Caco-2 (cell line): ENCODE data around the gene RYK. TPM values are rescaled to one million over a fixed set of nuclear protein-coding genes. Genes with fewer than 3 reads are reported as not detected.

Source experiments
- BruUV-seq: library from RNA; stranded (reverse); fragments of 400-500 nt; replicated peaks from 2 replicates; lab custom pipeline; 2021; lab: Mats Ljungman, UMichigan
- CTCF ChIA-PET: fragments of 300-600 bp; sonication (Branson Sonifier 250); formaldehyde crosslinking; loops from one replicate; lab custom pipeline; 2022; ENCODE audit warnings: antibody characterized with exemption; lab: Charles Lee
- POLR2A ChIA-PET: fragments of 300-600 bp; sonication (Branson Sonifier 250); formaldehyde crosslinking; loops from one replicate; lab custom pipeline; 2022; ENCODE audit warnings: antibody characterized with exemption; lab: Charles Lee
- DNase-seq, 2 experiments: peaks; one replicate each; pipeline versions ENCODE4 v3.0.0 to v3.0.0-alpha.2; 2020 to 2022
- H3K27me3 ChIP-seq: replicated peaks from 2 replicates; pipeline ENCODE4 v1.6.0; 2011; ENCODE audit warnings: low read length; ENCODE audit not compliant: control insufficient read depth, insufficient read depth
- H3K36me3 ChIP-seq: 2 replicates; pipeline ENCODE4 v1.5.1; 2011; ENCODE audit warnings: low read length; ENCODE audit not compliant: control insufficient read depth, insufficient read depth
- H3K4me1 ChIP-seq: fragments of 250-450 bp; sonication (Bioruptor Pico); 2 replicates; pipeline ENCODE4 v1.5.1; 2020; ENCODE audit warnings: mild to moderate bottlenecking
- H3K4me3 ChIP-seq: 2 replicates; pipeline ENCODE4 v1.5.1; 2011; ENCODE audit warnings: low read depth, mild to moderate bottlenecking, control low read depth, low read length
- H3K9me3 ChIP-seq: fragments of 250-450 bp; sonication (Bioruptor Pico); 2 replicates; pipeline ENCODE4 v1.5.1; 2020; ENCODE audit warnings: mild to moderate bottlenecking, moderate library complexity
- H3K27ac Mint-ChIP-seq: one replicate; pipeline ENCODE4 v1.8.0; 2022; ENCODE audit warnings: mixed read lengths; ENCODE audit not compliant: unreplicated experiment
- H3K27me3 Mint-ChIP-seq: one replicate; pipeline ENCODE4 v1.8.0; 2022; ENCODE audit warnings: mixed read lengths; ENCODE audit not compliant: insufficient read depth, unreplicated experiment
- H3K36me3 Mint-ChIP-seq: one replicate; pipeline ENCODE4 v1.8.0; 2022; ENCODE audit warnings: mild to moderate bottlenecking, mixed read lengths; ENCODE audit not compliant: insufficient read depth, unreplicated experiment
- H3K4me1 Mint-ChIP-seq: one replicate; pipeline ENCODE4 v1.8.0; 2022; ENCODE audit warnings: low read depth, mixed read lengths; ENCODE audit not compliant: unreplicated experiment
- H3K4me3 Mint-ChIP-seq: one replicate; pipeline ENCODE4 v1.8.0; 2022; ENCODE audit warnings: mild to moderate bottlenecking, moderate library complexity, mixed read lengths; ENCODE audit not compliant: unreplicated experiment
- H3K9me3 Mint-ChIP-seq: one replicate; pipeline ENCODE4 v1.8.0; 2022; ENCODE audit warnings: mixed read lengths; ENCODE audit not compliant: unreplicated experiment
- CTCF ChIP-seq, 2 experiments: fragments of 200-600 bp in 1 of 2; IDR thresholded peaks; 1 replicate in 1 of 2; 2 replicates in 1 of 2; pipeline versions ENCODE4 v1.5.1 to v1.8.0; 2011 to 2022; ENCODE audit warnings: antibody characterized with exemption in 1 of 2, control low read depth in 1 of 2, inconsistent platforms in 1 of 2, low read depth in 1 of 2, low read length in 1 of 2, mild to moderate bottlenecking in 1 of 2, moderate library complexity in 1 of 2; ENCODE audit not compliant: insufficient read depth in 1 of 2, severe bottlenecking in 1 of 2, unreplicated experiment in 1 of 2
- intact Hi-C: fragments of 100-400 bp; cut with micrococcal nuclease; formaldehyde crosslinking; loops from one replicate; pipeline ENCODE4 v1.10.0; 2022; ENCODE audit not compliant: unreplicated experiment
- total RNA-seq: library from RNA; stranded (reverse); gene quantifications from 2 replicates; pipeline ENCODE4 v1.2.3, GENCODE V29; 2022

The RYK gene
- total RNA-seq, 1 experiment from 2014 or later: 102 TPM

GRCh38 chr3:134134698-134135415 lies 115.8 kb downstream of the RYK start:
- peaks cover 30% of the 10 kb centered on the region for H3K36me3 Mint-ChIP-seq
- H3K27me3 Mint-ChIP-seq: no peaks in the 10 kb centered on the region
- H3K36me3 ChIP-seq: no peaks in the 10 kb centered on the region; the same call in 1 of the 2 replicates

GRCh38 chr3:134134240-134134639 lies 116.4 kb downstream of the RYK start:
- no peak for TF ChIP-seq CTCF (IDR thresholded peaks at IDR 0.05; ENCODE audit: insufficient read depth in 1 of 2, low read depth in 1 of 2, low read length in 1 of 2, severe bottlenecking in 1 of 2, unreplicated experiment in 1 of 2)
- CTCF ChIA-PET: no interaction called here
- peaks cover 33% of the 10 kb centered on the region for H3K36me3 Mint-ChIP-seq

More at GRCh38 chr3:134134698-134135415, 115.8 kb downstream of the RYK start:
- no TSS peak for BruUV-seq
- Mint-ChIP-seq H3K4me1 (peaks cover 17% of the 10 kb centered on the region), H3K4me3 (no peak overlapping the region), H3K27ac (no peak overlapping the region), H3K9me3 (peaks cover 48% of the 10 kb centered on the region)
- DNase-seq: no peak
- peaks cover 8% of the 10 kb centered on the region; the same call in 1 of the 2 replicates for H3K4me1 ChIP-seq
- no peaks in the 10 kb centered on the region for H3K27me3 ChIP-seq
- no peak for TF ChIP-seq CTCF (IDR thresholded peaks at IDR 0.05; ENCODE audit: insufficient read depth in 1 of 2, low read depth in 1 of 2, low read length in 1 of 2, severe bottlenecking in 1 of 2, unreplicated experiment in 1 of 2)
- H3K4me3 ChIP-seq: no peak overlapping the region
- ChIA-PET CTCF (no interaction called here), POLR2A (no interaction called here)
- intact Hi-C loops: no loop called here
- peaks cover 12% of the 10 kb centered on the region for H3K9me3 ChIP-seq

GRCh38 chr3:134132961-134133360 lies 117.7 kb downstream of the RYK start:
- CTCF ChIA-PET: no interaction called here
- peaks cover 44% of the 10 kb centered on the region for H3K9me3 Mint-ChIP-seq
- no peak overlapping the region for H3K27ac Mint-ChIP-seq
- POLR2A ChIA-PET: no interaction called here
- no peaks in the 10 kb centered on the region for H3K27me3 Mint-ChIP-seq
- H3K9me3 ChIP-seq: peaks cover 22% of the 10 kb centered on the region
- BruUV-seq: no TSS peak
- peaks cover 17% of the 10 kb centered on the region for H3K4me1 Mint-ChIP-seq
- H3K27me3 ChIP-seq: no peaks in the 10 kb centered on the region
- H3K4me3 ChIP-seq: no peak overlapping the region
- H3K36me3 ChIP-seq: no peaks in the 10 kb centered on the region; the same call in 1 of the 2 replicates
- H3K4me1 ChIP-seq: peaks cover 8% of the 10 kb centered on the region; the same call in 1 of the 2 replicates
- no peak overlapping the region for H3K4me3 Mint-ChIP-seq
- no peak for DNase-seq
- no peak for TF ChIP-seq CTCF (IDR thresholded peaks at IDR 0.05; ENCODE audit: insufficient read depth in 1 of 2, low read depth in 1 of 2, low read length in 1 of 2, severe bottlenecking in 1 of 2, unreplicated experiment in 1 of 2)
- intact Hi-C loops: no loop called here
- H3K36me3 Mint-ChIP-seq: peaks cover 25% of the 10 kb centered on the region

More at GRCh38 chr3:134134240-134134639, 116.4 kb downstream of the RYK start:
- intact Hi-C loops: no loop called here
- Histone ChIP-seq H3K27me3 (no peaks in the 10 kb centered on the region), H3K4me3 (no peak overlapping the region), H3K9me3 (peaks cover 18% of the 10 kb centered on the region), H3K36me3 (no peaks in the 10 kb centered on the region; the same call in 1 of the 2 replicates), H3K4me1 (peaks cover 8% of the 10 kb centered on the region; the same call in 1 of the 2 replicates)
- Mint-ChIP-seq H3K4me1 (peaks cover 17% of the 10 kb centered on the region), H3K9me3 (peaks cover 55% of the 10 kb centered on the region), H3K27me3 (no peaks in the 10 kb centered on the region), H3K27ac (no peak overlapping the region), H3K4me3 (no peak overlapping the region)
- no TSS peak for BruUV-seq
- POLR2A ChIA-PET: no interaction called here
- DNase-seq: no peak
